ENCODE results near the gene HIVEP2. TPM values are rescaled to one million over a fixed set of nuclear protein-coding genes. Genes with fewer than 3 reads are reported as not detected.

The HIVEP2 gene
- total RNA-seq, 1 experiment from 2014 or later, result 14.6 TPM

DNA sequence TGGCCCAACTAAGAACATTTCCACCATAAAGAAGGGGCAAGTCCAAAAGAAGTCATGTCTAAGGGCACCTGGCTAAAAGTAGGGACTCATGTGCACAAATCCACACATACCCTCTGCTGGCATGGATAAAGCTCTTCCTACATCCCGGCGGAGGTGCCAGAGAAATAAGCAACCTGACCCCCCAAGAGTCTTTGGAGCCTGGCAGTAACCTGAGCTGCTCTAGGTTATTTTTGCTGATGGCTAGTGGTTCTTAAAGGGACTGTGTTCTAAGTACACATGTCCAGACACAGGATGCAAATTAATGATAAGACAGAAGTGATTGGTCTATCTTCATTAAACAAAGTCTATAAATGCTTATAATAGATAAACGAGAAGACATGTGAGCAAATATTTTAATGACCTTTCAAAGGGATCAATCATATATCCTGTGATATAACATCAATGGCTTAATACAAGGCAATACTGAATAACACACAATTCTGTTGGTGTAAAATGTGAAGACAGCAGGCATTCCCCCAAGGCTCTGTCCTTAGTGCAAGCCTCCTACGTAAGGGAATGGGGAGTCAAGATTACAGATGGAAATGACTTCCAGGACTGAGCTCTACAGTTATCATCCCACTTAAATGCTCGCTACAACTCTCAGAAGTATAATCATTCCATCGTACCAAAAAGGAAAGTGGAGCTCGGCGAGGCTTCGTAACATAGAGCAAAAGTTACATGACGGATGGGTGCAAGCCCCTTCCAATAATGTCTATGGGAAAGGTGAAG lies 52.5 kb downstream of the HIVEP2 start:
- DNase-seq (ENCODE audit: low read depth), result no peak

DNA sequence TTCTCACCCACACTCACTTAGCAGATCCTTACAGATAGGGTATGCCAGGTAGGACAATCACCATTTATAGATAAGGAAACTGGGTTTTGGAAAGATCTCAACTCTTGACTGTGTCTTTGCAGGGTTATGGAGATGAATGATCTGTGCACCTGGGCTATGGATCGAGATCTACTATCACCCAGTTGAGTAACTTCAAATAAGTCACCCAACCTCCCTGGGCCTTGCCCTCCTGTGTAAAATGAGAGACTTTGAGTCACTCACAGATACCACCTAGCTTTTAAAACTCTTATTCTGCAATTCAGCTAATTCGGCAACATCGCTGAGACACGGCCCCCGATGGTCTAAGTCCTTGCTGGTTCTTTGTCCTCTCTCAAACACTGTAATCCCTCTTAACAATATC lies 53.5 kb downstream of the HIVEP2 start:
- DNase-seq (ENCODE audit: low read depth), result no peak

DNA sequence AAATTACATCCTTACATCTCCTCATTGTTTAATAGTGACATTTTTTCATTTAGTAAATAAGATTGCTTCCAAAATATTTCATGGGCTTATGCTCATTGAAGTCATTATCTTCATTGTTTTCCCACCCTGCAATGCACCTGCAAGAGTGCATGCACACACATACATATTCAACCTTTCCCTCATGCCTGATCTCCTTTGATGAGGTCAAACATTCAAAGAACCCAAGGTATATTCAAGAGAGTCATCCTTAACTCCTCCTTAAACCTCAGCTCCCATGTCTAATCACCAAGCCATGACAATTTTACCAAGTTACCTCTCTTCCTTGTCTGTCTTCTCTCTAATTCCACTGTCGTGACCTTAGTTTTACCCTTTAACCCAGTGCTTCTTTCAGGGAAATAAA lies 56.5 kb downstream of the HIVEP2 start:
- no peak for DNase-seq (ENCODE audit: low read depth)

DNA sequence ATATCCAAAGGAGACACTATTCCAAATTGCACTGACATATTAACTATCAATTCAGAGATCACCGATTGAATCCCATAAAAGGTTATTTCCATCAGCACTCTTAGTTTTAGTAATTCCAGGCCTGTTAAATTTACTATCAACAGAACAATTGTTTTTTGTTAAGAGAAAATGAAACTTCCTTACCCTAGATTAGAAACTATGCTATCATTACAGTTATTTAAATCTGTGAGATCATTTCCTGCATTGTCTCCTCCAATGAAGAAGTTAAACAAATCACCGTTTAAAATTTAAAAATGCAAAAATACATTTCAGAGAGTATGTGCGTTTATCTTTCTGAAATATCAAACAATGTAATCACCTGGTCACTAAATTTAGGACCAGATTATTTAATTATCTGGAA lies 57.5 kb downstream of the HIVEP2 start:
- no peak for DNase-seq (ENCODE audit: low read depth)

DNA sequence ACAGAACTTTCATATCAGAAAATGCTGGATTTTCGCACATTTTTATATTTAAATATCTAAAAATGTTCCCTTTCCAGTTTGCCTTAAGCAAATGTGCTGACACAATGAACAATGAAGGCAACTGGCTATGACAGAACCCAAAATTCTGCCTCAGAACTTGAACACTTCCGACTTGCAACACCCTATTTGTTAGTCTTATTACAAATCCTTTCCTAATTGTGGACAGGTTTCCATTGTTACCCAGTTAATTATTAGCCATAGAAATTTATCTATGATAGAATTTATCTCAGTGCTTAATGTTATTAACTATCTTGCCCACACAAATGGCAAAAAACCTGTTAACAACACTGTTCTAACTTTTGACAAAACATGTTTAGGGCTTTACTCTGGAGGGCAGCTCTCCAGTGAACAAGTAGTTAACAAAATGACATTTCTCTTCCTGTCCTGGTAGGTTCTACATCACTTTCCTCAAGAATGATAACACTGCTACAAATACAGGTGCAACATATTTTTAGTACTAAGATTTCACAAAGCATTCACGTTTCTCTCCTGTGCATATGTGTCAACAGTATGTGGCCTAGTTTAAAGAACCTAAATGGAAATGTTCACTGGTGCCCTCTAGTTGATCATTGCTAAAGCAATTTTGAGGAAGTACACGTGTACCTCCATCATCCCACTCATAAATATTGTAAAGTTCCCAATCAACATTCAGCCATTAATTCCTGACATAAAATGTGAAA lies 58.4 kb downstream of the HIVEP2 start:
- peak; percentile 64 for DNase-seq (ENCODE audit: low read depth)

DNA sequence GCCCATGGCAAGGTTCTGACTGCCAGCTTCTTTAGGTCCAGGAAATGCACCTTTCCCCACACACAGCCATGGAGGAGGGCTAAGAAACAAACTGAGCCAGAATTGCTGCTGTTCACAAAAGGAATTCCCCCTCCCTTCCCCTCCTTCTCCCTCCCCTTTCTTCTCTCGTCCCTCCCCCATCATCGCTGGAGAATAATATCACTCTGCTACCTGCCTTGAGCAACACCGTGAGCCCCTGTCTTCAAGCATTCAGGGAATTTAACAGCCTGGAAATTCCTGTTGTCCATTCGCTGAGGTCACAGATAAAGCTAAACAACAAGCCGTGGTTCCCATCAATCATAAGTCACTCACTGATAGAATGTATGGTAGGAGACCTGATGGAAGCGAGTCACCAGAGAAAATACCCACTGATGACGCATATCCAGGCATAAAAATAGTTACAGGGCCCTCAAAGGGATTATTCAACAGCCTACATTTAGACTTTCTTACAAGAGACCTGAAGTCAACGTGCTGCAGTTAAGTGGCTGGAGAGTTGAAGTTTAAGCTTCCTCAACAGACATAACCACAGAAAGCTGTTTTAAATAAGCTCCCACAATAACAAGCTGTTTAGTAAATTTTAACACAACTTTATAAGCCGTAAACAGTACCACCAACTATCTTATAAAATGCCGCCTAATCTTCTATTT lies 59.7 kb downstream of the HIVEP2 start:
- peak; percentile 100 for DNase-seq (ENCODE audit: low read depth)

DNA sequence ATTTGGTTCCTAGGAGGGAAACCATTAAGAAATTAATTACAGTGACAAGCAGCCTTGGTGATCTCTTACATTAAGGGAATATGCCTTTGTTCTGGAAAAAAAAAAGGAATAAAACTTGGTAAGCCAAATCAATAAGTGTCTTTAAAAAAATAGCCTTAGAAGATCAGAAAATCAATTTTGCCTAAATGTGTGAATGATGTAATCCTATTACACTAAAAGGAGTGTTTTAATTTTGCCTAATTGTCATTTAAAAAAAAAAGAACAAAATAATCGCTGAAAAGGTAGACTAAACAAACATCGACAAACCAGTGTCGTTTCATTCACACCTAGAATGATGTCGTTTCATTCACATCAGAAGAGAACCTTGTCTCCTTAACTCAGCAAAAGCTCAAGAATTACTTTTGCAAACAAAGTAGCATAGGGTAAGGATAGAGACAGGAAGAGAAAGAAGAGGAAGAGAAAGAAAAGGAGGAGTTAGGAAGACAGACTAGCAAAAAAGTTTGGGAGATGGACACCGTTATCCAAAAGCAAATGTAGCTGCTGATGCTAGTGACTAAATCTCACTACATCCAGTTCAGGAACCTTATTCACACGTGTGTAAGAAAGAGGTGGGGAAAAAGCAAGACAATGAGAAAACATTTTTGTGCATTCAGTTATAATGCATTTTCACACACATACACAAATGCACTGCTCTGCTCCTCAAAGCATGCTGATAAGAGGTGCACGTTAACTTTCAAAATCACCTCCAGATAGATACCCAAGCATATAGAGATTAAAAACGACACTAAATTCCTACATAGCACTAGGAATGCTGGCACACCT lies 60.6 kb downstream of the HIVEP2 start:
- DNase-seq (ENCODE audit: low read depth), result peak; percentile 12

DNA sequence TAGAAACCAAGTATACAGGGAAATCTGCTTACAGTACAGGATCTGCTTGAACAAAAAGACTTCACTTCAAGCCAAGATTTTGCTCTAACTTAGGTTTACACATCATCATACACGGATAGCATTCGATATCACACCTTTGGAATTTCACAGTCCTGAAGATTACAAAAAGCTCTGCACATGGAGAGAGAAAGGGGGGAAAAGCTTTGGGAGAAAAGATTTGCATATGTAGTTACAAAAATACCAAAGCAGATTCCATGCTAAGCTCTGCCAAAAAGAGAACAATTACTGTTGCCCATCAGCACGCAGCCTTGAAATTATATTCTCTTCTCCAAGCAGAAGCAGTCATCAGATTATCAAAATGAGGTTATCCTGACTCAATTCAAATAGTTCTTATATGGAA lies 62.0 kb downstream of the HIVEP2 start:
- peak; percentile 27 for DNase-seq (ENCODE audit: low read depth)

DNA sequence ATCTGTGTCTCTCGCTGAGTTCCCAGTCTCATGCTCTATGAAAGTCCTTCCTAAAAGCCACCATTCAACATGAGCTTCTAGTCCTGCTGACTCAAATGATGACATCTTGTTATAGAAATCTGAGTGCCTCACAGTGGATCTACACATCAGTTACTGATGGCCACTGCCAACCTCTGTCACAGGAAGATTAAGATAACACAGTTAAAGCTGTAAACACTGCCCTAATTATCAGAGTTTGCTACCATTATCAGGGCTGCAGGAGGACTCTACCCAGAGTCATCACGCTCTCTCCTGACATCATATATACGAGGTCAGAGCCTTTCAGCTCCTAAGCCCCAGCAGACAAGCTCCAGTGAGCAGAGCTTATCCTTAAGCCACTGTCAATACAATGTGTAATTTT lies 63.2 kb downstream of the HIVEP2 start:
- DNase-seq (ENCODE audit: low read depth), result no peak

DNA sequence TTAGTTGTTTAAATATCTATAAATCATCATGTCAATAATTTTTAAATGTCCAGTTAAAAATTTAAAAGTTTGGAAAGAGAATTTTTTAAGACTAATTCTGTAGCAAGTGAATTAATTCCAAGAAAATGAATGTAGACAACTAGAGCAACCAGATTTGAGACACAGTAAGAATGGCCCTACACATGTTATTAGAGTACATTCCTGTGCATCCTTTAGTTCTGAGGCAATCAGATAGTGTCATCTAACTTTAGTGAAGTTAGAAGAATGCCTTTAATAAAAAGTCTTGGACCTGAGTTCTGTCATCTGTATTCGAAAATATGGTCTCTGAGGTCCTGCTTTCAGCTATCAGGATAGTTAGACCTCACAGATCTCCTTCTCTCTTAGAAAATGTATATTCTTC lies 63.7 kb downstream of the HIVEP2 start:
- no peak for DNase-seq (ENCODE audit: low read depth)

DNA sequence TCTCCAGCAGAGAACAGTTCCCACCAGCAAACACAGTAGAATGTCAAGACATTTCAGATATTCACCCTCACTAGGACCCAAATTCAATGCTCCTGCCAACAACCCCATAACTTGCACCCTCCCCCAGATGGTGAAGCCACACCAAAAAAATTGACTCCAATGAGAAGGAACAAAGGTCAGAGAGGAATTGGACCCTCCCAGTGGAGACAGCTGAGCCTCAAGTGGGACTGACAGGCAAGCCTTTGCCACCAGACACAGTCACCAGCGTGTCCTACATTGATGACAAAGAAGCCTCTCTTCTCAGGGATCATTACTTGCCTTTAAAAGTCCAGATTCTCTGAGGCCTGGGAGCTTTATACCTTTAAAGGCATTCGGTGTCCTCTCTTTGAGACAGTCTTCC lies 64.8 kb downstream of the HIVEP2 start:
- DNase-seq (ENCODE audit: low read depth), result no peak

DNA sequence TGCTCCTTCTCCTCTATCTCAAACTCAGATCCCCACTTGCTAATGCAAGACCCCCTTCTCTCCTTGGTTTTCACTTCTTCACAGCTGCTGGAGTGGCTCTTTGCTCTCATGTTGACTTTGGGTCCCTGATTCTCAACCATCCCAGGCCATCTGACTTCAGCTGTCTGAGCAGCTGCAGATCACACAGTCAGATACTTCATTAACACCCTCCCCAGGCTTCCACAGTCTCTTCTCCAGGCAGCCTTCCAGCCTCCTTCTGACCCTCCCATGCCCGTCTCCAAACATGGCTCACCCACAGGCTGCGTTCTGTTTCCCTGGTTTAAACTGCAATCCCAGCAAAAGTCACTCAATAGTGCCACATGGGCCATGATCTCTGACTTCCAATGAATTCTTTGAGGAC lies 65.4 kb downstream of the HIVEP2 start:
- no peak for DNase-seq (ENCODE audit: low read depth)

DNA sequence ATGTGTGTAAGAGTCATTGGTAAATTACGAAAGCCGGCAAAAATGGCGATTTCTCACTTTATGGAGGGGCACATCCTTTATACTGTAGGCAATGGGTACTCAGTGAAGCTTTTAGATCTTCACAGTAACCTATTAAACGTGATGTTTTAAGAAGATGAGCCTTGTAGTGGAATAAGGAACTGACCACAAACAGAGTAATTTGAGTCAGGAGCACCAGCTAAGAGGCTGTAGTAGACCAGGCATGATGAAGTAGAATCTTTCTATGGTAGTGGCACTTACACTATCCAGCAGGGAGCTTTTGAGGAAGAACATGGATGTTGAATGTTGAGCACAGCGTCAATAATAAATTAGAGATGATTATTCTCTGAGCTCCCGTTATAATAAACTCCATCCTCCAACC lies 65.9 kb downstream of the HIVEP2 start:
- no peak for DNase-seq (ENCODE audit: low read depth)

DNA sequence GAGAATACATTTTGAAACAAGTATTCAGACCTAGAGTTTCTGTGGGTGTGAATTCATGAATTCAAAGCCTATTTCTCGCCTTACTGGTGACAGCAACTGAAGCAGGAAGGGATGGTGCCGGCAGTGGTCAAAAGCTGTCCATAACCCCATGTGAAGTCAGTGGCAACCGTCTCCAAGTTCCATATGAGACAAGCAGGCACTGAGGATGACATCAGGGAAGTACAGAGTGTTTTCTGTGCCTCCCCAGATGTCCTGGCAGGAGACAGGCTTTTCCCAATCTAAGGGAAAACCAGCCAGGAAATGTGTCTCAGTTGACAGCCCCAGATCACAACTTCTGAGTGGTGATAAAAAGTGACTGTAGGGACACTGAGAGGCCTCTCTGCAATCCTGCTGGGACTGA lies 66.6 kb downstream of the HIVEP2 start:
- no peak for DNase-seq (ENCODE audit: low read depth)

DNA sequence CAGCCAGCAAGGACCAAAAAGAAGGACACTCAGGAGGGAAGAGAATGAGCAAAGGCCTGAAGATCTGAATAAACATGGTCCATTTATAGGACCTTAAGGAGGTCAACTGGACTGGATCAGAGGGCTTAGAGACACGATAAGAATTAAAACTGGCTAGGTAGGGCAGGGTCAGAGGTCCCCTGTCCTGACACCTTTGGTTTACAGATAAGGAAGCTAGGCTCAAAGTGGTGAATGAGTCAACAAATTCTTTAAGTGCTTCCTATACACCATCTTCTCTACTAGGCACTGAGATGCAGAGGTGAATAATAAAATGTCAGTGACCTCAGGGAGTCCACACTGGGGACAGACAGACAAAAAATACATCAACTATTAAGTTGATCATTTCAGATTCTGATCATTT lies 70.3 kb downstream of the HIVEP2 start:
- peak; percentile 42 for DNase-seq (ENCODE audit: low read depth)

DNA sequence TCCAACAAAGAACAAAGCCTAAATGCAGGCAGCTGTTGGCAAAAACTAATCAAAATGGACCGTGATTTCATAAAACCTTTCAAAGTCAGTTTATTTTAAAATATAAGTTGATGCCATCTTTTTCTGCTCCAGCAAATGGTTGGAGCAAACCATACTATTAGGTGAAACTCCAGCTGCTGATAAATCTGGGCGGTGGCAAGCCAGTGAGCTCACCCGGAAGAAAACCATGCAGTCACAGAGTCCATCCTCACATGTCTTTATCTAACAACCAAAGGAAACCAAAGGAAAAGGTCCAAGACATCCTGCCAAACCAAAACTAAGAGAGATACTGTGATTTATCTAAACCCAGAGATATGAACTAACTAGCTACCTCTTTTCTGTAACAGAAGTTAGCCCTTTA lies 72.6 kb downstream of the HIVEP2 start:
- DNase-seq (ENCODE audit: low read depth), result peak; percentile 55

DNA sequence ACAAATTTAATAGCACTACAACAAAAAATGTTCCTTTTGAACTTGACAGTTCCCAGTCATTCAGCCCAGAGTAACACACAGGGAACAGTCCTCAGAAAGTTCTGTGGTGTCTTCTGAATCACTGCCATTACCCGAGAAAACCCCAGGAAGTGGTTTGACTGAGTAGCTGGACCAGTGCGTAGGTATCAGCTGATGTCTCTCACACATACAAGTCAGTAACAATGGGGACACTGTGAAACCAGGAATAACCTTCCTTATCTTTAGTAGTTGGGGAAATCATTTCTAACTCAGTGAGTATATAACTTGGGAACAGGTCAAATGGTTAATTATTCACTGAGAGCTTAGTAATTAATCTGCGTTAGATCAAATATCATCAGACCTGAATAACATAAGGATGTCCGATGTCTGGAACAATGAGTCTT lies 73.1 kb downstream of the HIVEP2 start:
- DNase-seq (ENCODE audit: low read depth), result peak; percentile 98

DNA sequence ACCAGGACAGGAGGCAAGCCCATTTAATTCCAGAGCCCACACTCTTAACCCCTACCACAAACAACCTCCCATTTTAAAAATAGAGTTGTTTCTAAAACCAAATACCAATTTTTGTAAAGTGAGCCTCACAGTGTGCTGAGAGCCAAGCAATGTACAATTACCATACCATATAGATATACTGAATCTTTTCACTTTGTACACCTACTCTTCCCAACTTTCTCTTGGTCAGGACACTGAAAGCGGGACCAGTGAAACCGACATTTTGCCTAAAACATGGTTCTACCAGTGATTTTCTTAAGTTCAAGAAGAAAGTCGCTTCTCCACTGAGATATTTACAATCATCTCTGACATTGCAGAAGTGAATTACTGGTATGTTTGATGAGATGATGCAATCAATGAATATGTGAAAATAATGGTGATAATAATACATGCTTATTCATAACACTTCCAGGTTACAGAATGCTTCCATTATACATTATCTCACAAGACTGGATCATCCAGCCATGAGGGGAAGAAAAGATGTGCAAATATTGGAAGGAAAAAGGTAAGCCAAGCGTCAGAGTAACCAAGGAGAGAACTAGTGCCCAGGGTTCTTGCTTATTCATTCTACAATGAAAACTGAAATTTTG lies 74.1 kb downstream of the HIVEP2 start:
- no peak for DNase-seq (ENCODE audit: low read depth)

DNA sequence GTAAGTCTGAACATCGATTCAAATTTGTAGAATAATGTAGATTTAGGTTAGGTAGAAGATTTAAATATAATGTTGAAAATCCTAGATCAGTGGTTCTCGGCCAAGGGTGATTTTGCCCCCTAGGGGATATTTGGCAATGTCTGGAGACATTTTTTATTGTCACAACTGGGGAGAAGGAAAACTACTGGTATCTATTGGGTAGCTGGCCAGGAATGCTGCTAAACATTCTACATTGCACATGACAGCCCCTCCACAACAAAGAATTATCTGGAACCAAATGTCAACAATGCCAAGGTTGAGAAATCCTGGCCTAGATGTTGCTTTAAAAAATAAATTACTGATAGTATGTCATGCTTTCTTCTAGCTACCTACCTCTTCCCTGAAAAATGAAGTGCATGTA lies 76.1 kb downstream of the HIVEP2 start:
- peak; percentile 20 for DNase-seq (ENCODE audit: low read depth)

DNA sequence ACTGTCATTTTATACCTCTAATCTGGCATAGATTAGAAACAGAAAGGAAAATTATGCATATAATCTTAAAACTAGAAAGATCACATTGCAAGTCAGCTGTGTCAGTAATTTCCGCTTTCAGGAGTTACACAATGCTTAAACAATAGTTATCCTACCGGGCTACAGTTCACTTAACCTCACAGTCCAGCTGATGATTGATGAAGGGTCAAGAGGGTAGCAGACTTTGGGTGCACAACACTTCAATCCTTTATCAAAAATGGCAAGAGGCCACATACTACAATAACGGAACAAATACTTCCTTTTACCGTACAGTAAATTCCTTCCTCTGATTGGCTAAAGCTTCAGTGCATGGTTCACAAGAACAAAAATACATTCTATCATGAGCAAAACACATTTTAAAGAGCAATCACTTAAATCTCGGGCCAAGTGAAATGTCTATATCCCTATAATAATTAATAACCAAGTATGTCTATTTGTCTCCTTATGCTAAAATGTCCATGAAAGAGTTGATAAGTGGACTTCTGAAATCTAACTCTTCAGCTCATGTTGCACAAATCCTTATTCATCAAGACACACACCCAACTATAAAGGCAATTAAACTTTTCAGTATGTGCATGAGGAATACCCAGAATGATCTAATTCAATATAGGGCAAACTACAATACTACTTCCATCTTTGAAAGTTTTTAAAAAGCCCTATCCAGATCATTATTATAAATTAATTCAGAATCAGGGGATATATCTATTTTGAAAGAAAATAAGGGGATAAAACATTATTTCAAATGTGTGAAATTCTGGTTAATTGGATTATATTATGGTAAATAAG lies 76.8 kb downstream of the HIVEP2 start:
- DNase-seq (ENCODE audit: low read depth), result no peak

All from M059J (cell line).